Measurements from ENCODE around the gene CACNA2D3. TPM values are rescaled to one million over a fixed set of nuclear protein-coding genes. Genes with fewer than 3 reads are reported as not detected.

Gene CACNA2D3
- total and polyA plus RNA-seq, 2 experiments from 2014 or later = 0.30 to 0.43 TPM

DNA sequence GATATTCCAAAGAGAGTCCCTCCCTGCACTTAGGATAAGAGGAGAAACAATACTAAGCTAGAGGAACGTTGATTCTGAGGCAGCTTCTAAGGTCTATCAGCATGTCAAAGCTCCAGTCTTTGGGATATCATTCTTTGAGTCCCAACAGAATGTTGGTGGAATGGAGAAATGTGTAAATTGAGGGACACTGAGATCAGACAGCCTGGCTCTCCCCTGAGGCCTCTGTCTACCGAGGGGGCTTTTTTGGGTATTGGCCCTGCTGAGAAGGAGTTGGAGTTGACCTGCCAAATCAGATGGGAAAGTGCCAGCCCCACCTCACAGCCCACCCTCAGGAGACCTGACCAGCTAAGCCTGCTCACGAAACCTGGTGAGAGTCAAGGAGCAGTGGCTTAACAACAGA is 833.1 kb downstream of the CACNA2D3 start:
- Histone ChIP-seq H3K9me2 (ENCODE audit: insufficient read depth) (no peaks in the 10 kb centered on the region), H3K9me3 (ENCODE audit: low read depth) (no peaks in the 10 kb centered on the region), H3K36me3 (ENCODE audit: low read depth) (no peaks in the 10 kb centered on the region), H3K27me3 (replicated peaks; ENCODE audit: insufficient read depth) (no peaks in the 10 kb centered on the region), H3K79me2 (ENCODE audit: insufficient read depth) (no peaks in the 10 kb centered on the region), H3K9ac (no peak overlapping the region), H3K4me1 (ENCODE audit: insufficient read depth) (peaks cover 44% of the 10 kb centered on the region), H3K27ac (no peak overlapping the region), H3K4me2 (ENCODE audit: unreplicated experiment) (no peak overlapping the region), H4K20me1 (ENCODE audit: insufficient read depth) (no peaks in the 10 kb centered on the region), H2AFZ (no peak overlapping the region), H3K4me3 (no peak overlapping the region), H3F3A (ENCODE audit: insufficient read depth) (peaks cover 45% of the 10 kb centered on the region)
- in situ Hi-C loops (cut with MboI) = loop anchor here (10.0 kb wide), 1 partner anchor 209 kb away; no protein-coding TSS in a partner anchor
- no peak for DNase-seq
- TF ChIP-seq EZH2 (IDR thresholded peaks at IDR 0.05; ENCODE audit: insufficient read depth, poor library complexity, severe bottlenecking) (no peak), EZH2phosphoT487 (IDR thresholded peaks at IDR 0.05; ENCODE audit: insufficient read depth, low read depth) (no peak)
- WGBS, 2 experiments (ENCODE audit: low coverage in 1 of 2, low lambda C conversion rate in 2 of 2, missing lambda C conversion rate in 2 of 2) = 90 to 100% methylated on average over 3 of the region's 3 CpGs

DNA sequence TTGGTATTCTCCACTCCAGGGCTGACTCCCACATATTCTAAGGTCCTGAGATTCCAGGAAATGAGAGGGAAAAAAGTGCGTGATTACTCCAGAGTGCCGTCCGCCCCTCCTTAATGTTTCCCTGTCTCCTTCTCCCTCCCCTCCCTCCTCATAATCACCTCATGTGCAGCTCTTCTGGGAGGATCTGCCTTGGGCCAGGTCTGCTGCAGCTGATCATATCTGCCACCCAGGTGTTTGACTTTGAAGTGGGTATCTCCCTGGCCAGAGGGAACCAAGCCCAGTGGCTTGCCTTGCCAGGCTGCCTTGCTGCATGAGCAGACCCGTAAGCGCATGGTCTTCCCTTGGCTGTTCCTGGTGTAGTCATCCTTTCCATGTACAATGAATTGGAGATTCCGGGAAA is 833.6 kb downstream of the CACNA2D3 start:
- no peak overlapping the region for H3K9ac ChIP-seq
- peaks cover 50% of the 10 kb centered on the region for H3F3A ChIP-seq (ENCODE audit: insufficient read depth)
- H3K9me2 ChIP-seq (ENCODE audit: insufficient read depth) = no peaks in the 10 kb centered on the region
- no peak overlapping the region for H3K4me2 ChIP-seq (ENCODE audit: unreplicated experiment)
- no peaks in the 10 kb centered on the region for H3K79me2 ChIP-seq (ENCODE audit: insufficient read depth)
- in situ Hi-C loops (cut with MboI) = loop anchor here (10.0 kb wide), 1 partner anchor 209 kb away; no protein-coding TSS in a partner anchor
- H3K27me3 ChIP-seq (replicated peaks; ENCODE audit: insufficient read depth) = no peaks in the 10 kb centered on the region
- no peaks in the 10 kb centered on the region for H3K36me3 ChIP-seq (ENCODE audit: low read depth)
- H2AFZ ChIP-seq = no peak overlapping the region
- TF ChIP-seq EZH2 (IDR thresholded peaks at IDR 0.05; ENCODE audit: insufficient read depth, poor library complexity, severe bottlenecking) (no peak), EZH2phosphoT487 (IDR thresholded peaks at IDR 0.05; ENCODE audit: insufficient read depth, low read depth) (no peak)
- no peak overlapping the region for H3K27ac ChIP-seq
- no peaks in the 10 kb centered on the region for H4K20me1 ChIP-seq (ENCODE audit: insufficient read depth)
- H3K4me1 ChIP-seq (ENCODE audit: insufficient read depth) = peaks cover 45% of the 10 kb centered on the region
- H3K4me3 ChIP-seq = no peak overlapping the region
- DNase-seq = no peak
- 92% methylated on average over 4 to 6 of the region's 6 CpGs for WGBS, 2 experiments (ENCODE audit: low coverage in 1 of 2, low lambda C conversion rate in 2 of 2, missing lambda C conversion rate in 2 of 2)
- no peaks in the 10 kb centered on the region for H3K9me3 ChIP-seq (ENCODE audit: low read depth)

DNA sequence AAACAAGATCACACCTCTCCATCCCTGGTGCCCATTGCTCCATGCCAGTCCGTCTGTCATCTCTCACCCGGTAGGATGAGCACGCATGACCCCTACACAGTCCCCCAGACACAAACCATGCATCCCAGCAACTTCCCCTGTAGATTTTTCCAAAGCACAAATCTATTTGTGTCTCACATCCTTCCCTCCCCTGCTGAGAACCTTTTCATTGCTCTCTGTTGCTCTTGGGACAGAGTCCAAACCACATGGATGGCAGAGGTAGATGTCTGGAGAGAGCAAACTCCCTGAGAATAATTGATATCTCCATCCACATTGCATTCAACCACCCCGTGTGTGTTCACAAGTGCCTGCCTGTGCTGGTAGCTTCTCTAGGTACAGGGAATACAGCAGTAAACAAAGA is 835.4 kb downstream of the CACNA2D3 start:
- no peak overlapping the region for H3K4me2 ChIP-seq (ENCODE audit: unreplicated experiment)
- H2AFZ ChIP-seq = no peak overlapping the region
- H3K9ac ChIP-seq = no peak overlapping the region
- no peaks in the 10 kb centered on the region for H3K9me2 ChIP-seq (ENCODE audit: insufficient read depth)
- H3F3A ChIP-seq (ENCODE audit: insufficient read depth) = peaks cover 47% of the 10 kb centered on the region
- H3K36me3 ChIP-seq (ENCODE audit: low read depth) = no peaks in the 10 kb centered on the region
- in situ Hi-C loops (cut with MboI) = loop anchor here (10.0 kb wide), 1 partner anchor 207 kb away; no protein-coding TSS in a partner anchor
- 79 to 88% methylated on average over 4 of the region's 4 CpGs for WGBS, 2 experiments (ENCODE audit: low coverage in 1 of 2, low lambda C conversion rate in 2 of 2, missing lambda C conversion rate in 2 of 2)
- no peaks in the 10 kb centered on the region for H3K9me3 ChIP-seq (ENCODE audit: low read depth)
- H3K4me1 ChIP-seq (ENCODE audit: insufficient read depth) = peaks cover 45% of the 10 kb centered on the region
- no peak overlapping the region for H3K27ac ChIP-seq
- no peaks in the 10 kb centered on the region for H4K20me1 ChIP-seq (ENCODE audit: insufficient read depth)
- H3K27me3 ChIP-seq (replicated peaks; ENCODE audit: insufficient read depth) = no peaks in the 10 kb centered on the region
- no peak for TF ChIP-seq EZH2phosphoT487 (IDR thresholded peaks at IDR 0.05; ENCODE audit: insufficient read depth, low read depth)
- no peaks in the 10 kb centered on the region for H3K79me2 ChIP-seq (ENCODE audit: insufficient read depth)
- no peak overlapping the region for H3K4me3 ChIP-seq
- no peak for DNase-seq

DNA sequence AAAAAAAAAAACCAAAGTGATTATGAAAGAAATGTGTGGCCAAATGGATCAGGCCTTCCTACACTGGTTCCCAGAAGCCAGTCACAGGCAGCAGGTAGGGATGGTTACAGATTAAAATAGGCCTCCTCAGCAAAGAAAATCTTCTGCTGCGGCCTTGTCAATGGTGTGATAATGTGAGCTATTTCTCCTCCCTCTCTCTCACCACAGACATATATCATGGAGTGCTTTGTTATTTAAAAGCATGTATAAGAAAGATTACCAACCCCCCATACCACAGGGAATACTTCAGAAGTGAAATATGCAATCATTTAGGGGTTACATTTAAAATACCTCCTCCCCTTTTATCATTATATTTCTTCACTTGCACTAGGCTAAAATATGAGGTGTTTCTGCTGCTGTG is 837.7 kb downstream of the CACNA2D3 start:
- no peak overlapping the region for H3K9ac ChIP-seq
- in situ Hi-C loops (cut with MboI) = no loop called here
- no peaks in the 10 kb centered on the region for H3K9me2 ChIP-seq (ENCODE audit: insufficient read depth)
- no peak for TF ChIP-seq EZH2 (IDR thresholded peaks at IDR 0.05; ENCODE audit: insufficient read depth, poor library complexity, severe bottlenecking)
- no peak for TF ChIP-seq EZH2phosphoT487 (IDR thresholded peaks at IDR 0.05; ENCODE audit: insufficient read depth, low read depth)
- H3K27ac ChIP-seq = peak overlapping the region; percentile 11; the same call in 1 of the 2 replicates
- peaks cover 28% of the 10 kb centered on the region for H3K4me1 ChIP-seq (ENCODE audit: insufficient read depth)
- no peak overlapping the region for H3K4me3 ChIP-seq
- WGBS, 2 experiments (ENCODE audit: low coverage in 1 of 2, low lambda C conversion rate in 2 of 2, missing lambda C conversion rate in 2 of 2) = 94 to 100% methylated on average over 1 of the region's 1 CpG
- no peaks in the 10 kb centered on the region for H4K20me1 ChIP-seq (ENCODE audit: insufficient read depth)
- H3K4me2 ChIP-seq (ENCODE audit: unreplicated experiment) = peak overlapping the region; percentile 59
- DNase-seq = no peak
- H3K9me3 ChIP-seq (ENCODE audit: low read depth) = no peaks in the 10 kb centered on the region
- H3K79me2 ChIP-seq (ENCODE audit: insufficient read depth) = no peaks in the 10 kb centered on the region
- H3K27me3 ChIP-seq (replicated peaks; ENCODE audit: insufficient read depth) = no peaks in the 10 kb centered on the region
- H2AFZ ChIP-seq = 0 out of 2 replicates have a peak overlapping the region, but pooled peaks have one; percentile 56
- peaks cover 23% of the 10 kb centered on the region for H3F3A ChIP-seq (ENCODE audit: insufficient read depth)
- H3K36me3 ChIP-seq (ENCODE audit: low read depth) = no peaks in the 10 kb centered on the region

DNA sequence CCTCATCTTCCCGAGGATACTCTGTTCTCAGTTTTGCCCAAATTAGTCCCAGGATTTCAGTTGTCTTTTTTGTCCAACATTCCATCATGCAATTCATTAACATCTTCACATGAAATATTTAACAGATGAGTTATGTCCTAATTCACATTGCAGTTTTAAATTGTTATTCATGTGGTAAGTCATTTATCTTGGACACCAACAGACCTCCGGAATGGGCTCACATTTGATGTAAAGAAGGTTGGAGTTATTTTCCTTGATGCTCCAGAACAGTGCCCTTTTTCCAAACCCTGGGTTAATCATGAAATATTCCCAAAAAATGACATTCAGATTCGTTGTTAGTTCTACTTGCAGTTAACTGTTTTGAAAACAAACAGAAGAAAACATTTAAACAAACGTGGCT is 838.3 kb downstream of the CACNA2D3 start:
- no peak overlapping the region for H3K4me3 ChIP-seq
- peak overlapping the region; percentile 11; the same call in 1 of the 2 replicates for H3K27ac ChIP-seq
- no peaks in the 10 kb centered on the region for H3K9me2 ChIP-seq (ENCODE audit: insufficient read depth)
- peaks cover 24% of the 10 kb centered on the region for H3F3A ChIP-seq (ENCODE audit: insufficient read depth)
- no peaks in the 10 kb centered on the region for H4K20me1 ChIP-seq (ENCODE audit: insufficient read depth)
- H3K9me3 ChIP-seq (ENCODE audit: low read depth) = no peaks in the 10 kb centered on the region
- no peaks in the 10 kb centered on the region for H3K36me3 ChIP-seq (ENCODE audit: low read depth)
- H2AFZ ChIP-seq = peak overlapping the region; percentile 56
- no peak overlapping the region for H3K9ac ChIP-seq
- peaks cover 29% of the 10 kb centered on the region for H3K4me1 ChIP-seq (ENCODE audit: insufficient read depth)
- H3K4me2 ChIP-seq (ENCODE audit: unreplicated experiment) = peak overlapping the region; percentile 59
- DNase-seq = no peak
- H3K27me3 ChIP-seq (replicated peaks; ENCODE audit: insufficient read depth) = no peaks in the 10 kb centered on the region
- TF ChIP-seq EZH2phosphoT487 (IDR thresholded peaks at IDR 0.05; ENCODE audit: insufficient read depth, low read depth) (no peak), EZH2 (IDR thresholded peaks at IDR 0.05; ENCODE audit: insufficient read depth, poor library complexity, severe bottlenecking) (no peak)
- WGBS, 2 experiments (ENCODE audit: low coverage in 1 of 2, low lambda C conversion rate in 2 of 2, missing lambda C conversion rate in 2 of 2) = 4 to 5% methylated on average over 4 of the region's 4 CpGs
- no peaks in the 10 kb centered on the region for H3K79me2 ChIP-seq (ENCODE audit: insufficient read depth)
- in situ Hi-C loops (cut with MboI) = no loop called here
